NCI-H510A treated with DMSO at 0.1 percent for 48 hours (cell line): ENCODE measurements around the gene KRTAP5-5.
"Not testable (repeated sequence)": the region's sequence is repeated elsewhere in the genome, so short reads cannot be mapped to it uniquely, and the experiment has no call there.

Experiments
- DNase-seq: peaks from one replicate; lab custom pipeline; 2025; lab: John Stamatoyannopoulos, UW

KRTAP5-5 gene

GRCh38 chr11:1642288-1643145 is 12.9 kb downstream of the KRTAP5-5 start:
- no peak for DNase-seq

DNA sequence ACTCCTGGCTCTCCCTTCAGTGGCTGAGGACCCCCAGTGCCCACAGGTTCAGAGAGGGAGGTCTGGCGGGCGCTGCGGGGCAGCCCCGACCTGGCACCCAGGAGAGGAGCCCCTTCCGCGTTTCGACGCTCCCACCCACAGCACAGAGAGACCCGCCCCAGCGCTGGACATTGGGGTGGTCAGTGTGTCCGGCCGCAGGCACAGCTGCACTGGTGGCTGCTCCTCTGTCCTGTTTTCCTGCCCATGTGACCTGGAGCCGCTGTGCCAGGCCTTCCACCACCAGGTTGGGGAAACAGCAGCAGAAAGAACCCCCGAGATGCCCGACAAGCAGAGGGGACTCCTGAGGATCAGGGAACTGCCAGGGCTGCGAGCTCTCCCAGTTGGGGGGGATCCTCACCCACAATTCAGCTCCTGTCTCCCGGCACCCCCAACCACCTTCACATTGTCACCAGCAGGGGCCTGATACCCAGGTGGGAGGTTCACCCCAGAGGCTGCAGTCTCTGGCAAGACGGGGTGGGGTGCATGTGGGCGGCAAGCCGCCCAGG is 13.6 kb downstream of the KRTAP5-5 start:
- DNase-seq = no peak

- no peak for DNase-seq
These were observed 15.2 kb downstream of the KRTAP5-5 start for GRCh38 chr11:1644601-1645356.

DNA sequence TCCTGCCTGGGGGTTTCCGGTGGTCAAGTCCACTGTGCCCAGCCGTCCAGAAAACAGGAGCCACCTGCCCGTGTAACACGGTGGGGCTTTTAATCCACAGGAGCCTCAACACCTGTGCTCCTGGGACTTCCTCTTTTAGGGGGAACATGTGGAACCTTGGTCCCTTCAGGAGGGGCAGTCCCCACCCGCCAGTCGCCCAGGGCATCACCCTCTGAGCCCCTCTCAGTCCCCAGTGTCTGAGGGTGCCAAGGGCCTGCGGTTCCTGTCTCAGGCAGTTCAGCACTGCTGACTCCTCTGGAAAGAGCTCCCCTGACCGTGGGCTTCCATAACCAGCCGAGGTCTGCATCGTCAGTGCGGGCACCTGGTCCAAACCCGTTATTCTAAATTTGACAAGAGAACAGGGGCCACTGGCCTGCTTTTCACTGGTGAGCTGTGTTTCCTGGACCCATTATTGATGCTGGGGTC is 15.8 kb downstream of the KRTAP5-5 start:
- no peak for DNase-seq

DNA sequence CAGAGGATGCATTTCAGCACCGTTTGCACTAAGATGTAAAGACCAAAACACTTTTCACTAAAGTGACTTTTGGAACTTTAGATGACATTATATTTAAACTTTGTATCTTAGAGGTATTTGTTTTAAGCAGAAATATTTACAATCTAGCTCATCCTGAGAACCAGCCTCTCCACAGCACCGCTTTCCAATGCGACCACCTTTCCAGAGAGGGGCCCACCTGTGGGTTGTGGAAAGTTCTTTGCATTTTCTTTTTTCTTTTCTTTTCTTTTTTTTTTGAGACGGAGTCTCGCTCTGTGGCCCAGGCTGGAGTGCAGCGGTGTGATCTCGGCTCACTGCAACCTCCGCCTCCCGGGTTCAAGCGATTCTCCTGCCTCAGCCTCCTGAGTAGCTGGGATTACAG is 17.0 kb downstream of the KRTAP5-5 start:
- not testable (repeated sequence) for DNase-seq

- no peak for DNase-seq
These were observed 18.5 kb downstream of the KRTAP5-5 start for GRCh38 chr11:1647901-1648652.

- DNase-seq = no peak
These were observed 19.3 kb downstream of the KRTAP5-5 start for GRCh38 chr11:1648653-1649420.

DNA sequence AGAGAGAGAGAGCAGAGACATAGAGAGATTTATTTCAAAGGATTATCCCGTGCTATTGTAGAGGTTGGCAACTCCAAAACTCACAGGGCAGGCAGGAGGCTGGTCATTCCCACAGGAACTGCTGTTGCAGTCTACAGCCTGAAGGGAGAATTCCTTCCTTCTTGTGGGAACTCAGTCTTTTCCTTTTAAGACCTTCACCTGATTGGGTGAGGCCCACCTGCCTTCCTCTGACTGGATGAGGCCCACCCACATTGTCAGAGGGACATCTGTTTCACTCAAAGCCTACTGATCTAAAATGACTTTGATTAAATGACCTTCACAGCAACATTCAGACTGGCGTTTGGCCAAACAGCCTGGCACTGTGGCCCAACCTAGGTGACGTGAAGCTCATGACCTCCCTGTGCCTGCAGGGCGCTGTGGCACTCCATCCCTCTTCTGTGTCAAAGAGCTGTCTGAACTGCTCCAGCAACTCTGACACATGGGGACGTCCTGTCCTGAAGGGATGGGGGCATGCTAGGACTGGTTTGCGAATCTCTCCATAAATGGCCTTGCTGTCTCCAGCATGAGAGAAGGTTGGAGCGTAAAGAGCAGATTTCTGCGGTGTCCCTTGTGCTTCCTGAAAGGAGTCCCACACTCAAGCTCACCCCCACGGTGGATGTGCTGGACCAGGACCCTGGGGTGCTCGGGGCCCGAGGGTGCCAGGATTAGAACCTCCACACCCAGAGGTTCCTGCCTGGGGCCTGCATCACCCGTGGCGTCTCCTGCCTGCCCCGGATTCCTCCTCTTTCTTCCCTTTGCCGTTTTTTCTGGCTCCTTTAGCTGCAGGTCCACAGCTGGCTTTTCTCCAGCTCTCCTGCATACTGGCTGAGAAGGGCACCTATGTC is 20.7 kb downstream of the KRTAP5-5 start:
- no peak for DNase-seq

GRCh38 chr11:1650918-1651262 is 21.3 kb downstream of the KRTAP5-5 start:
- DNase-seq = no peak

- DNase-seq = no peak
These were observed 21.9 kb downstream of the KRTAP5-5 start for GRCh38 chr11:1651411-1651980.

DNA sequence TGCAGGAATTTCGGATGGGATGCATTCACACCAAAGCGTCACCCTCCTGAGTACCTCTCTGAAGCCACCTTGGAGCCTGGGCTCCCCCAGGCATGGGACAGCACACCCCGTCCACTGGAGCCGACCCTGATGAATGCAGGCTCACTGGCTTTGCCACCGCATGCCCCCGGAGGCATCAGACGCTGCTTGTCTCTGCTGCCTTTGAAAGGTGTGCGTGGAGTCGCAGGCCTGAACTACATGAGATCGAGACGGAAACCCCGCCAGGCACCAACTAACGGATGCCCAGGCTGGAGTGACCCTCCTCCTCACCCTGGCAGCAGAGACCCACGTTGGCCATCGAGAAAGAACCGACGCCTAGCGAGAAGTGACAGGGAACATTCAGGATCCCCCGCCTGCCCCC is 22.5 kb downstream of the KRTAP5-5 start:
- no peak for DNase-seq

- no peak for DNase-seq
These were observed 22.8 kb downstream of the KRTAP5-5 start for GRCh38 chr11:1652442-1652770.

DNA sequence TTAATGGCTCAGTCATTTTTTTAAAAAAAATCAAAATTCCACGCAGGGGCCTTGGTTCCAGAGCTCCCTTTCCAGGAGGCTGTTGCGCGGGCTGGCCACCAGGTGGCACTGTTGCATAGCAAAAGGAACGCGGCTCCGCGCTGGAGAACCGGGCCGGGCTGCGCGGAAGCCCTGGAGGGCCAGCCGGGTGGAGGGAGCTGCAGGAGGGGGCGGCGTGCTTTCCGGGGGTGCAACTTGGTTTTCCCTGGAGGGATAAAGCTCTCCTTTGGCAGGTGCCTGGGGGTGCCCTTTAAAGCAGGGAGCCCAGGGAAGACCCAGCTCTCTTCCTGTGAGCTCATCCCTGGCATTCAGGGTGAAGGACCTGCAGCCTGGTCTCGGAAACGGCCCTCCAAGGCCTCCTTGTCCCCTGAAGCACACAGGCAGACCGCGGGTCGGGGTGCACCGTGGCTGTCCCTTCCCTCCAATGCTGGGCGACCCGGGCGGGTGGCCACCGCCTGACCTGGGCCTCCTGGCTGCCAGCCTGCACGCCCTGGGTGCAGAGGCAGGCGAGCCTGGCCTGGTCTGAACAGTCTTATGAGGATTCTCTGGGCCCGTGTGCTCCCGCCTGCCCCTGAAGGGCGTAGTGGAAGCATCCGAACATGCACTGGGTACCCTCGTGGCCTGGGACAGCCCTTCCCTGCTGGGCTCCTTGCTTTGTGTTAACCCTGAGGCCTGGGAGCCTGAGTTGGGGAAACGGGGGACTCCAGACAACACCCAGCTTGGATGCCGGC is 23.4 kb downstream of the KRTAP5-5 start:
- DNase-seq = no peak

DNA sequence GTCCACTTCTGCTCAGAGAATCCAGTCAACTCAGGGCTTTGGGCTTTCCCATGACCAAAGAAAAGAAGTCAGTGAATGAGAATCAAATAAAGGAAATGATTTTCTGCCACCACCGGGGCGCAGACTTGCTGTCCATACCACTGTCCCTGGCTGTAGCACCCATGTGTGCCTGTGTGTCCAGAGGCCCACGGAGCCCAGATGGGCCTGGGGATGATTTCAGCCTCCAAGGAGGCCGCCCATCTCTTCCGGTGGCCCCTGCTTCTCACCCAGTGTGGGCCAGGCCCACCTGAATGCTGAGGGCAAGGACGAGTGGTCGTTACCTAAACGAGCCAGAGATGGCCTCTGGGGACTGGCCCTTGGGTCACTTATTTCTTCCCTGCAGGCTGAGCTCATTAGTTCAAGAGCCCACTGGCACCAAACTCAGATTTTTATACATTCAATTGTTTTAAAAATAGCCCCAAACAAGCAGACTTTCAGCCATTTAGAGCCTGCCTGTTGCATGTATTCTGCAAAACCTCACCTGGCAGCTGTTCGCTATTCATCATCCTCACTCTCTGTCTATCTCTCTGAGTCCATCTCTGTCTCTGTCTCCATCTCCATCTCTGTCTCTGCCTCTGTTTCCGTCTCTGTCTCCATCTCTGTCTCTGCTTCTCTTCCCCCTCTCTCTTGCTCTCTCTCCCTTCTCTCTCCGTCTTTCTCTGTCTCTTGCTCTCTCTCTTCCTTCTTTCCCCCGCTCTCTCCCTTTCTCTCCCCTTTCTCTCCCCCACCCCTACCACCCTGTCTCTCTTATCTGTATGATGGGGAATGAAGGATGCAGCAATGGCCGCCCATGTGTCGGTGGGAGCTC is 24.2 kb downstream of the KRTAP5-5 start:
- DNase-seq = no peak

- DNase-seq = no peak
These were observed 25.0 kb downstream of the KRTAP5-5 start for GRCh38 chr11:1654388-1655167.

GRCh38 chr11:1655168-1656060 is 25.8 kb downstream of the KRTAP5-5 start:
- no peak for DNase-seq

GRCh38 chr11:1656061-1656441 is 26.5 kb downstream of the KRTAP5-5 start:
- DNase-seq = no peak
